ENCODE measurements around the gene PPP6R1.

GRCh38 chr19:55265173-55265572 is 6.4 kb upstream of the PPP6R1 start:
- no peak for TF ChIP-seq POLR2A (IDR thresholded peaks at IDR 0.05)
- no peak for TF ChIP-seq CTCF (IDR thresholded peaks at IDR 0.05 in 8 of 11, conservative IDR thresholded peaks at IDR 0.05 in 3 of 11)
- no peak for TF ChIP-seq POLR2AphosphoS5 (IDR thresholded peaks at IDR 0.05)

Data from spleen (tissue), 7 donors.